ENCODE results near the gene OR2Z1.

The OR2Z1 gene

DNA sequence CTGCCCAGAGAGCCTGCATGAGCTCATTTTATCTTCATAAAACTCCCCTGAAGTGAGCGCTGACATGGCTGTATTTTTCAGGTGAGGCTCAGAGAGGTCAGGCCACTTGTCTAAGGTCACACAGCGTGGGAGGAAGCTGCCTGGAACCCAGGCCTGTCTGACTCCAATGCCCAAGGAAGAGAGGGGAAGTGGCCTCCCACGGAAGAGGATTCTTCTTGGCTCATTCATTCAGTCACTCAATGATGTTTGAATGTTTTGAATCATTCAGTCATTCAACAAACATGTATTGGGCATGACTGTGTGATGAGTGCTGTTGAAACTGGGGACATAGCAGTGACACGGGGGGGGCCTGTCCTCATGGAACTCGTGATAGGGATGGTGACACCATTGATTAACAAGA lies 34.9 kb upstream of the OR2Z1 start:
- Histone ChIP-seq H3K27me3 (ENCODE audit: control insufficient read depth, insufficient read depth, low read length, poor library complexity, severe bottlenecking) (no peaks in the 10 kb centered on the region), H3K4me1 (ENCODE audit: control insufficient read depth, insufficient read depth, low read length) (no peaks in the 10 kb centered on the region), H3K4me3 (ENCODE audit: insufficient read depth, low read depth, low read length) (no peak overlapping the region), H3K9me3 (ENCODE audit: control insufficient read depth, low read length) (peaks cover 2% of the 10 kb centered on the region), H3K36me3 (ENCODE audit: control insufficient read depth, insufficient read depth, low read length) (no peaks in the 10 kb centered on the region), H3K27ac (ENCODE audit: insufficient read depth, low read depth, low read length, poor library complexity, severe bottlenecking) (no peak overlapping the region)
- WGBS, 2 experiments: 48 to 54% methylated on average over 5 of the region's 5 CpGs

DNA sequence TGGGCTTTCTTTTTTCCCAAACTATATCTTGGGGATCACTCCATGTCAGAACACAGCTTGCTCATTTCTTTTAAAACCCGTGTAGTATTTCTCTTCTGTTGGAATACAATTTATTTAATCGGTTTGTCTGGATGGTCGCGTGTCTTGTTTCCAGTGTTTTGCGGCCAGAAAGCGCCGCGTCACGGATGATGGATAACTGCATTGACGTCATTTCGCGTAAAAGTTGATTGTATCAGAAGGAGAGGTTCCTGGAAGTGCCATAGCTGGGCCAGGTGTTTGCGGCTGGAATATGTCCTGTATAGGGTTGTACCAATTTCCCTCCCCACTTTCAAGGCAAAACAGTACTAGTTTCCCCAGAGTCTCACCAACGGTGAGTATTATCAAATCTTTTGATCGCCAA lies 32.5 kb upstream of the OR2Z1 start:
- Histone ChIP-seq H3K4me1 (ENCODE audit: control insufficient read depth, insufficient read depth, low read length) (no peaks in the 10 kb centered on the region), H3K27me3 (ENCODE audit: control insufficient read depth, insufficient read depth, low read length, poor library complexity, severe bottlenecking) (no peaks in the 10 kb centered on the region), H3K9me3 (ENCODE audit: control insufficient read depth, low read length) (peaks cover 2% of the 10 kb centered on the region), H3K4me3 (ENCODE audit: insufficient read depth, low read depth, low read length) (no peak overlapping the region), H3K27ac (ENCODE audit: insufficient read depth, low read depth, low read length, poor library complexity, severe bottlenecking) (no peak overlapping the region), H3K36me3 (ENCODE audit: control insufficient read depth, insufficient read depth, low read length) (no peaks in the 10 kb centered on the region)
- 92 to 93% methylated on average over 15 of the region's 15 CpGs for WGBS, 2 experiments

DNA sequence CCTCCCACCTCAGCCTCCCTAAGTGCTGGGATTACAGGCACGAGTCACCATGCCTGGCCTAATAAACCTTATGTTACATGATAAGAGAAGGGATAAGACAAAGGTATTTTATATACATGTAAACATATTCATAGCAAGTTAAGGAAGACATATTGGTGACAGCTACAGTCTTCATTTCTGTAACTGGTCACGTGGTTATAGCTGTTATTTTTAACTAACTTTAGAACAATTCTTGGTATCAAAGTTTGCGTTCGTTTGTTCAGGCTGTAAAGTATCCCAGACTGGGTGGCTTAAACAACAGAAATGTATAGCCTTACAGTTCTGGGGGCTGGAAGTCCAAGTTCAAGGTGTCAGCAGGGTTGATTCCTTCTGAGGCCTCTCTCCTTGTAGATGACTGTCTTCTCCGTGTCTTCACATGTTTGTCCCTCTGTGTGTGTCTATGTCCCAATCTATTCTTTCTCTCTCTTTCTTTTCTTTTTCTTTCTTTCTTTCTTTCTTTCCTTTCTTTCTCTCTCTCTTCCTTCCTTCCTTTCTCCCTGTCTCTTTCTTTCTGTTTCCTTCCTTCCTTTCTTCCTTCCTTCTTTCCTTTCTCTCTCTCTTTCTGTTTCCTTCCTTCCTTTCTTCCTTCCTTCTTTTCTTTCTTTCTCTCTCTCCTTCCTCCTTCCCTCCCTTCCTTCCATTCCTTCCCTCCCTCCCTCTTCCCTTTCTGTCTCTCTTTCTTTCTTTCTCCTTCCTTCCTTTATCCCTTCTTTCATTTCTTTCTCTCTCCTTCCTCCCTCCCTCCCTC lies 30.5 kb upstream of the OR2Z1 start:
- H3K27me3 ChIP-seq (ENCODE audit: control insufficient read depth, insufficient read depth, low read length, poor library complexity, severe bottlenecking): no peaks in the 10 kb centered on the region
- H3K4me3 ChIP-seq (ENCODE audit: insufficient read depth, low read depth, low read length): no peak overlapping the region
- H3K27ac ChIP-seq (ENCODE audit: insufficient read depth, low read depth, low read length, poor library complexity, severe bottlenecking): no peak overlapping the region
- no peaks in the 10 kb centered on the region for H3K9me3 ChIP-seq (ENCODE audit: control insufficient read depth, low read length)
- WGBS, 2 experiments: 38 to 54% methylated on average over 4 to 5 of the region's 5 CpGs
- no peaks in the 10 kb centered on the region for H3K36me3 ChIP-seq (ENCODE audit: control insufficient read depth, insufficient read depth, low read length)
- no peaks in the 10 kb centered on the region for H3K4me1 ChIP-seq (ENCODE audit: control insufficient read depth, insufficient read depth, low read length)

DNA sequence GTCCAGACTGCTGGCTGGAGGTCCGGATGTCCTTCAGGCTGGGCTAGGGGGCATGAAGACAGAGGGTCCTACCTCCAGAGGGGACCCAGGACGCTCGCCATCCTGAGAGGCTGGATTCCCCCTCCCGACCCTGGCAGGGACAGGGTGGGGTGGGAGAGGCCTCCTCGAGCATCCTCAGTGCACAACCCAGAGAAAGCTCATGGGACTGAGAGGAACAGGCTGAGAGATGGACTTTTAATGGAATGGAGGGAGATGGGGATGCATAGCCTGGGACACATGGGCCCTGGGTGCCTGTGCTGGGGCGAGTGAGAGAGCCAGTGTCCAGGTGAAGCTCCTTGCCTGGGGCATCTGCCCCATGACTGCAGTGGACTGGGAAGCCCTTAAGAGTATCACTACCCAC lies 25.9 kb upstream of the OR2Z1 start:
- Histone ChIP-seq H3K27ac (ENCODE audit: insufficient read depth, low read depth, low read length, poor library complexity, severe bottlenecking) (no peak overlapping the region), H3K9me3 (ENCODE audit: control insufficient read depth, low read length) (no peaks in the 10 kb centered on the region), H3K36me3 (ENCODE audit: control insufficient read depth, insufficient read depth, low read length) (no peaks in the 10 kb centered on the region), H3K4me1 (ENCODE audit: control insufficient read depth, insufficient read depth, low read length) (no peaks in the 10 kb centered on the region), H3K4me3 (ENCODE audit: insufficient read depth, low read depth, low read length) (no peak overlapping the region), H3K27me3 (ENCODE audit: control insufficient read depth, insufficient read depth, low read length, poor library complexity, severe bottlenecking) (no peaks in the 10 kb centered on the region)
- WGBS, 2 experiments: 60% methylated on average over 6 of the region's 6 CpGs

DNA sequence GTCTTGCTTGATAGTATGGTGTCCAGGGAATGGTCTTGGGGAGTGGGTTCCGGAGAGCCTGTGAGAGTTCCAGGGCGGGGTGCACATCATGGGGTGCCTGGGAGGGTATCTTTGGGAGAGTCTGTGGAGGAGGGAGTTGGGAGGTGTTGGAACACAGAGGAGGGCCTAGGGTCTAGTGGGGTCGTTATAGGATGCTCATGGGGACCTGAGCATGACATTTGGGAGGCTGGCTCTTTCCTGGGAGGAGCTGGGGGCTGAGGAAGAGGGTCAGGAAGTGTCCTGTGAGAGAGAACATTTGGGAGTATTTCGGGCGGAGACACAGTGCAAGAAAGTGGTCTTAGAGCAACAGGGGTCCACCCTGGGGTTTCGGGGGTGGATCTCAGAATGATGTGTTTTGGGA lies 25.5 kb upstream of the OR2Z1 start:
- Histone ChIP-seq H3K27ac (ENCODE audit: insufficient read depth, low read depth, low read length, poor library complexity, severe bottlenecking) (no peak overlapping the region), H3K27me3 (ENCODE audit: control insufficient read depth, insufficient read depth, low read length, poor library complexity, severe bottlenecking) (no peaks in the 10 kb centered on the region), H3K4me3 (ENCODE audit: insufficient read depth, low read depth, low read length) (no peak overlapping the region), H3K9me3 (ENCODE audit: control insufficient read depth, low read length) (no peaks in the 10 kb centered on the region), H3K36me3 (ENCODE audit: control insufficient read depth, insufficient read depth, low read length) (no peaks in the 10 kb centered on the region), H3K4me1 (ENCODE audit: control insufficient read depth, insufficient read depth, low read length) (no peaks in the 10 kb centered on the region)
- WGBS, 2 experiments: 69 to 72% methylated on average over 6 of the region's 6 CpGs

DNA sequence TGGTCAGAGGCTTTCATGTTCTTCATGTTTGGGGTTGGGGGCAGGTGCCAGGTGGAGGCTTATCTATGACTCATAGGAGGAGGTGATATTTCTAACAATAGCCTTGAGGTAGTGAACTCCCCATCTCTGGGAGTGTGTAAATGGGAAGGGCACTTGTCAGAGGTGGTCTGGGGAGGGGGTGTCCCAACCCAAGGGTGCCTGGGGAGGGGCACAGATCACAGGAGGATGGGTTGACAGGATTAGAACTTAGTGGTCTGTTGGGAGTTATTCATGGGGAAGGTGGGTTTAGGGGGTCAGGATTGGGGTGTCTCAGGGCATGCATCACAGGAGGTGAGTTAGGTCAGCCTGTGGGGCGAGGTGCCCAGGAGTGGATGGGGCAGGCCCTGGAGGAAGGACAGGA lies 24.4 kb upstream of the OR2Z1 start:
- H3K9me3 ChIP-seq (ENCODE audit: control insufficient read depth, low read length): no peaks in the 10 kb centered on the region
- H3K4me1 ChIP-seq (ENCODE audit: control insufficient read depth, insufficient read depth, low read length): no peaks in the 10 kb centered on the region
- H3K27me3 ChIP-seq (ENCODE audit: control insufficient read depth, insufficient read depth, low read length, poor library complexity, severe bottlenecking): no peaks in the 10 kb centered on the region
- H3K27ac ChIP-seq (ENCODE audit: insufficient read depth, low read depth, low read length, poor library complexity, severe bottlenecking): no peak overlapping the region
- H3K36me3 ChIP-seq (ENCODE audit: control insufficient read depth, insufficient read depth, low read length): no peaks in the 10 kb centered on the region
- H3K4me3 ChIP-seq (ENCODE audit: insufficient read depth, low read depth, low read length): no peak overlapping the region
- WGBS, 2 experiments: 73 to 78% methylated on average over 1 of the region's 1 CpG

DNA sequence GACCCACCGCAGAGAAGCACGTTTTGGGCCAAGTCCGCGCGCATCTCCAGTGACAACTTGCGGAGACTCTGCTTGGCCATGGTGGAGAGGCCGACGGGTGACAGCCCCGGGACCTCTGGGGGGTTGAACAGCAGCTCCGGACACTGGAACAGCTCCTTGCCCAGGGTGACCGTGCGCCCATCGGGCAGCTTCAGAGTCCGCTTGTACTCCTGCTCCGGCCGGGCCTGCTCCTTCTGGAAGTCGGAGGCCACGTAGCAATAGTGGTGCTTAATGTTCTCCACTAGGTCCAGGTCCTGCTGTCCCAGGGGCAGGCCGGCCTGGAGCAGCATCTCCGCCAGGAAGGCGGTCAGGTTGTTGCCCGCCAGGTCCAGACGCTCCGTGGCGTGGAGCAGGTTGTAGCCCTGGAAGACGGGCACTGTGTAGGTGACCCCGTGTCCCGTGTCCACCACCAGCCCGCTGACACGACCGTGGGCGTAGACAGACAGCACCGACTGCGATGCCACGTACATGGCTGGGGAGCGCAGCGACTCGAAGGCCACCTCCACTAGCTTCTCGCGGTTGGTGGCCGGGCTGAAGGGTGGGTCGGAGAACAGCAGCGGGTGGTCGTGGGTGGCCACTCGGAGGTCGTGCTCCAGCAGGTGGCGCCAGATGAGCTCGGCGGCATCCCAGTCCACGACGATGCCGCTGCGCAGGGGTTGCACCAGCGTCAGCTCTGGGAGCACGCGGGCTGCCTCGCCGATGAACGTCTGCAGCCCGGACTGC lies 23.6 kb upstream of the OR2Z1 start:
- Histone ChIP-seq H3K27ac (ENCODE audit: insufficient read depth, low read depth, low read length, poor library complexity, severe bottlenecking) (no peak overlapping the region), H3K4me1 (ENCODE audit: control insufficient read depth, insufficient read depth, low read length) (no peaks in the 10 kb centered on the region), H3K27me3 (ENCODE audit: control insufficient read depth, insufficient read depth, low read length, poor library complexity, severe bottlenecking) (no peaks in the 10 kb centered on the region), H3K9me3 (ENCODE audit: control insufficient read depth, low read length) (peaks cover 3% of the 10 kb centered on the region), H3K4me3 (ENCODE audit: insufficient read depth, low read depth, low read length) (no peak overlapping the region), H3K36me3 (ENCODE audit: control insufficient read depth, insufficient read depth, low read length) (no peaks in the 10 kb centered on the region)
- 79 to 80% methylated on average over 60 of the region's 60 CpGs for whole genome bisulfite sequencing, 2 experiments

DNA sequence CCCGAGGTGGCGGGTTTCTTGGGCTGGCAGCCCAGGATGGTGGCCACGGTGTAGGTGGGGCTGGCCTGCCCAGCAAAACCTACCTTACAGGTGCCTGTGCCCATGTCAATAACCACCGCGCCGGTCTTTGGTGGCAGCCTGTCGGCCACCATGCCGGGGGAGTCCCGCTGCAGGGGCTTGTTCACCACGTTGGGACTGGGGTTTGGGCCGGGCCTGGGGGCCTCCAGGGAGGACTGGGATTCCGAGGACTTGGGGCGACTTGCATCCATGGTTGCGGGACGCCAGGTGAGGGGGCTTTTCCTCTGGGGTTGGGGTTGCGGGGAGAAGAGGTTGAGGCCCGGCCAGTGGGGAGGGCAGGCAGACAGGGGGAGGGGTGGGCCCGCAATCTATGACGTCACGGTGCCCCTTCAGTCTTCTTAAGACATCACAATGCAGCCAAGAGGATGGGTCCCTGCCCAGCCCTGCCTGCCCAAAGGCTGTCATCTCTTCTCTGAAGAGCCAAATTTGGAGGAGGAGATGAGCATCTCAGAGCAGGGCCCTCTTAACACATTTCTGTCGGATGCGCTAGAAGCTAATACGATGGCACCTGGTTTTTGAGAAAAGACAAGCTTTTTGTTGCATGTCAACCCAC lies 22.9 kb upstream of the OR2Z1 start, which contains the start of gene ACTL9:
ACTL9 (minus strand) TSS at position 363 of the 631 bp plus-strand sequence; CDS start at position 269, 94 bp downstream.
- H3K27ac ChIP-seq (ENCODE audit: insufficient read depth, low read depth, low read length, poor library complexity, severe bottlenecking): no peak within 1 kb of the TSS
- H3K4me3 ChIP-seq (ENCODE audit: insufficient read depth, low read depth, low read length): no peak within 1 kb of the TSS
- no peaks in the 10 kb centered on the region for H3K4me1 ChIP-seq (ENCODE audit: control insufficient read depth, insufficient read depth, low read length)
- 73 to 74% methylated on average over 23 of the region's 23 CpGs for WGBS, 2 experiments
- peaks cover 3% of the 10 kb centered on the region for H3K9me3 ChIP-seq (ENCODE audit: control insufficient read depth, low read length)
- H3K36me3 ChIP-seq (ENCODE audit: control insufficient read depth, insufficient read depth, low read length): no peaks in the 10 kb centered on the region
- no peaks in the 10 kb centered on the region for H3K27me3 ChIP-seq (ENCODE audit: control insufficient read depth, insufficient read depth, low read length, poor library complexity, severe bottlenecking)

DNA sequence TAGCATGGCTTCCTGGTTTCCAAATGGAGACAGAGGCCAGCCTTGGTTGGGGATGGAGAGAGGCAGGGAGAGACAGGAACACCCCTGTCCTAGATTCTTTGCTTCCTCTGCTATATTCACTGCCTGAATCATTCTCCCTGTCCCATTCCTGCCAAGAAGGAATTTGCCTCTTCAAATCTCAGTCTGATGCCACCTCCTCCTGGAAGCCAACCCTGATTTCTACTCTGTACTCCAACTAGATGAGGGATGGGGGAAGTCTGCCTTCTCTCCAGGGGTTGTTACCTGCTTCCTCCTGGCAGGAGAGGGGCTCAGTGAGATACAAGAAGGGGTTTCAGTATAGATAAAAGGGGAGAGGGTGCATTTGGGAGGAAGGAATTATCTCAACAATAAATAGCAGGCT lies 21.5 kb upstream of the OR2Z1 start:
- Histone ChIP-seq H3K9me3 (ENCODE audit: control insufficient read depth, low read length) (peaks cover 3% of the 10 kb centered on the region), H3K4me1 (ENCODE audit: control insufficient read depth, insufficient read depth, low read length) (no peaks in the 10 kb centered on the region), H3K36me3 (ENCODE audit: control insufficient read depth, insufficient read depth, low read length) (no peaks in the 10 kb centered on the region), H3K27me3 (ENCODE audit: control insufficient read depth, insufficient read depth, low read length, poor library complexity, severe bottlenecking) (no peaks in the 10 kb centered on the region), H3K4me3 (ENCODE audit: insufficient read depth, low read depth, low read length) (no peak overlapping the region), H3K27ac (ENCODE audit: insufficient read depth, low read depth, low read length, poor library complexity, severe bottlenecking) (no peak overlapping the region)

DNA sequence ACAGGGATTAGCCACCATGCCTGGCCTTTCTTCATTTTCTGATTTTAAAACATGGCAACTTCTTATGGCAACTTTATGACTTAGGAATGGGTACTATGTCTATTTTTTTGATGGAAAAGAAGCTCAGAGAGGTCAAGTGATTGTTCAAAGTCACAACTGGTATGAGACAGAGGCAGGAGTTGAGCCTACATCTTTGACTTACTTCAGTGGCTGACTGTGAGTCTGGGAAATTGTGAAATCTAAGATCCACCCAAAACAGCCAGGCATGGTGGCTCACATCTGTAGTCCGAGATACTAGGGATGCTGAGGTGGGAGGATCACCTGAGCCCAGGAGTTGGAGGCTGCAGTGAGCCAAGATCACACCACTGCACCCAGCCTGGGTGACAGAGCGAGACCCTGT lies 20.5 kb upstream of the OR2Z1 start:
- WGBS, 2 experiments: 81 to 88% methylated on average over 2 of the region's 2 CpGs
- H3K4me3 ChIP-seq (ENCODE audit: insufficient read depth, low read depth, low read length): no peak overlapping the region
- H3K4me1 ChIP-seq (ENCODE audit: control insufficient read depth, insufficient read depth, low read length): no peaks in the 10 kb centered on the region
- H3K36me3 ChIP-seq (ENCODE audit: control insufficient read depth, insufficient read depth, low read length): no peaks in the 10 kb centered on the region
- H3K9me3 ChIP-seq (ENCODE audit: control insufficient read depth, low read length): peaks cover 3% of the 10 kb centered on the region
- H3K27me3 ChIP-seq (ENCODE audit: control insufficient read depth, insufficient read depth, low read length, poor library complexity, severe bottlenecking): no peaks in the 10 kb centered on the region
- H3K27ac ChIP-seq (ENCODE audit: insufficient read depth, low read depth, low read length, poor library complexity, severe bottlenecking): no peak overlapping the region
